K562 (cell line): Measurements from ENCODE around the gene CD300LD. TPM values are rescaled to one million over a fixed set of nuclear protein-coding genes. Genes with fewer than 3 reads are reported as not detected.

ENCODE experiments used
- KAT8 ChIP-seq: fragments of 450-650 bp; IDR thresholded peaks from 2 replicates; pipeline ENCODE4 v1.6.1; 2016; ENCODE audit warnings: low read depth, mild to moderate bottlenecking
- polyA plus RNA-seq, 8 experiments: library from polyadenylated mRNA; depleted of rRNA in 4 of 8; stranded (reverse) in 5 of 8; unstranded in 3 of 8; fragments of >200 nt; fragmentation: Nextera tagmentation in 2 of 8; fragmentation: Illumina TruSeq in 1 of 8; extraction: Ambion mirVana in 2 of 8; extraction: Trizol in 1 of 8; gene quantifications; 2 replicates each; pipeline versions ENCODE4 v1.2.1 to v1.2.3, GENCODE V29; 2011 to 2014; ENCODE audit warnings: inconsistent platforms in 1 of 8, missing spikeins in 1 of 8
- total RNA-seq, 7 experiments: library from RNA; depleted of rRNA in 6 of 7; stranded (reverse); fragments of >200 nt in 6 of 7; fragmentation: Illumina TruSeq in 2 of 7; extraction: Trizol in 2 of 7; gene quantifications; 2 replicates each; pipeline versions ENCODE4 v1.2.1 to v1.2.3, GENCODE V29; 2011 to 2021; ENCODE audit warnings: low replicate concordance in 1 of 7
- TF ChIP-seq, protein P1 (sequence below), 2 experiments: fragments of 450-650 bp; IDR thresholded peaks; 2 replicates each; pipeline ENCODE4 v1.6.1; 2016; ENCODE audit warnings: mild to moderate bottlenecking in 2 of 2, borderline replicate concordance in 1 of 2, low read depth in 1 of 2, moderate library complexity in 1 of 2
- TF ChIP-seq, protein P2 (sequence below): fragments of 450-650 bp; IDR thresholded peaks from 2 replicates; pipeline ENCODE4 v1.6.1; 2016; ENCODE audit warnings: antibody characterized with exemption

Gene CD300LD
- total and polyA plus RNA-seq, 9 of the 15 experiments (the other 6 are each of a cell fraction or from before 2014, with no cell fraction given), result not detected

GRCh38 chr17:74633326-74633725 is 41.2 kb upstream of the CD300LD start (continued):
- TF ChIP-seq, protein P1, sequence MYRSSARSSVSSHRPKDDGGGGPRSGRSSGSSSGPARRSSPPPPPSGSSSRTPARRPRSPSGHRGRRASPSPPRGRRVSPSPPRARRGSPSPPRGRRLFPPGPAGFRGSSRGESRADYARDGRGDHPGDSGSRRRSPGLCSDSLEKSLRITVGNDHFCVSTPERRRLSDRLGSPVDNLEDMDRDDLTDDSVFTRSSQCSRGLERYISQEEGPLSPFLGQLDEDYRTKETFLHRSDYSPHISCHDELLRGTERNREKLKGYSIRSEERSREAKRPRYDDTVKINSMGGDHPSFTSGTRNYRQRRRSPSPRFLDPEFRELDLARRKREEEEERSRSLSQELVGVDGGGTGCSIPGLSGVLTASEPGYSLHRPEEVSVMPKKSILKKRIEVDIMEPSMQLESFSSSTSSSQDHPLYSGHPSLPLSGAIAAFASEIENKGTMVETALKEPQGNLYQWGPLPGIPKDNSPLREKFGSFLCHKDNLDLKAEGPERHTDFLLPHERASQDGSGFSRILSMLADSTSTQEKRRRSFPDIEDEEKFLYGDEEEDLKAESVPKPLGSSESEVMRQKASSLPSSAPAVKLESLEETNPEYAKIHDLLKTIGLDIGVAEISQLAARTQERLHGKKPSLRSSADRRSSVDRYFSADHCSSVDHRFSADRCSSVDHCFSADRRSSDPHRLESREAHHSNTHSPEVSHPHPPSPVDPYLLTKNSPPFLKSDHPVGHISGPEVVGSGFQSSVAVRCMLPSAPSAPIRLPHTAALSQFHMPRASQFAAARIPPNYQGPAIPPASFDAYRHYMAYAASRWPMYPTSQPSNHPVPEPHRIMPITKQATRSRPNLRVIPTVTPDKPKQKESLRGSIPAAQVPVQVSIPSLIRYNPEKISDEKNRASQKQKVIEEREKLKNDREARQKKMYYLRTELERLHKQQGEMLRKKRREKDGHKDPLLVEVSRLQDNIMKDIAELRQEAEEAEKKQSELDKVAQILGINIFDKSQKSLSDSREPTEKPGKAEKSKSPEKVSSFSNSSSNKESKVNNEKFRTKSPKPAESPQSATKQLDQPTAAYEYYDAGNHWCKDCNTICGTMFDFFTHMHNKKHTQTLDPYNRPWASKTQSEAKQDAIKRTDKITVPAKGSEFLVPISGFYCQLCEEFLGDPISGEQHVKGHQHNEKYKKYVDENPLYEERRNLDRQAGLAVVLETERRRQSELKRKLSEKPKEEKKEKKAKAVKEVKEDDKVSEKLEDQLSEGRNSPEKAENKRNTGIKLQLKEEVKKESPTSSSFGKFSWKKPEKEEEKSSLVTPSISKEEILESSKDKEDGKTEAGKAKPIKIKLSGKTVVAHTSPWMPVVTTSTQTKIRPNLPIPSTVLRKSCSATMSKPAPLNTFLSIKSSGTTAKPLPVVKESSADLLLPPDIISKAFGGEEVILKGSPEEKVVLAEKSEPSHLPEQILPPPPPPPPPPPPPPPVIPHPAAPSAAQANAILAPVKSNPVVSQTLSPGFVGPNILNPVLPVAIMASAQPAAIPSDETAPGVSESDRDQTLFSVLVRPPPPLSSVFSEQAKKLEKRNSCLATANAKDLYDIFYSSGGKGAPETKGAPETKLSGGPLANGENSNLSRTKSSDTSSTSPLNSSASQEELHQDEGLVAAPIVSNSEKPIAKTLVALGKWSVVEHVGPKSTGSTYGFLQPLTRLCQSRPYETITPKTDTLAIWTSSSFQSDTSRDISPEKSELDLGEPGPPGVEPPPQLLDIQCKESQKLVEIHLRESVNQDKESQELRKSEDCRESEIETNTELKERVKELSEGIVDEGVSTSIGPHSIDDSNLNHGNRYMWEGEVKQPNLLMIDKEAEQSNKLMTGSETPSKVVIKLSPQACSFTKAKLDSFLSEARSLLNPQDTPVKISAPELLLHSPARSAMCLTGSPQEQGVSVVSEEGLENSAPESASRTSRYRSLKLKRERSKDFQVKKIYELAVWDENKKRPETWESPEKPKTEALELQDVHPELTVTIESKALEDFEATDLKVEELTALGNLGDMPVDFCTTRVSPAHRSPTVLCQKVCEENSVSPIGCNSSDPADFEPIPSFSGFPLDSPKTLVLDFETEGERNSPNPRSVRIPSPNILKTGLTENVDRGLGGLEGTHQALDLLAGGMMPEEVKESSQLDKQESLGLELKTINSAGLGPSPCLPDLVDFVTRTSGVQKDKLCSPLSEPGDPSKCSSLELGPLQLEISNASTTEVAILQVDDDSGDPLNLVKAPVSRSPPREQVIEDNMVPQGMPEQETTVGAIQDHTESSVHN (IDR thresholded peaks at IDR 0.05; ENCODE audit: borderline replicate concordance in 1 of 2, low read depth in 1 of 2), result no peak
- no peak for TF ChIP-seq KAT8
- TF ChIP-seq, protein P2, sequence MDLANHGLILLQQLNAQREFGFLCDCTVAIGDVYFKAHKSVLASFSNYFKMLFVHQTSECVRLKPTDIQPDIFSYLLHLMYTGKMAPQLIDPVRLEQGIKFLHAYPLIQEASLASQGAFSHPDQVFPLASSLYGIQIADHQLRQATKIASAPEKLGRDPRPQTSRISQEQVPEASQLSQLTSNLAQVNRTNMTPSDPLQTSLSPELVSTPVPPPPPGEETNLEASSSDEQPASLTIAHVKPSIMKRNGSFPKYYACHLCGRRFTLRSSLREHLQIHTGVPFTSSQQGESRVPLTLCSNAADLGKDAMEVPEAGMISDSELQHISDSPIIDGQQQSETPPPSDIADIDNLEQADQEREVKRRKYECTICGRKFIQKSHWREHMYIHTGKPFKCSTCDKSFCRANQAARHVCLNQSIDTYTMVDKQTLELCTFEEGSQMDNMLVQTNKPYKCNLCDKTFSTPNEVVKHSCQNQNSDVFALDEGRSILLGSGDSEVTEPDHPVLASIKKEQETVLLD, result no peak
